HEK293T (cell line): ENCODE data around the gene KIF4B.

Source experiments
- FOXA1 ChIP-seq: fragments of 450-650 bp; IDR thresholded peaks from 2 replicates; pipeline ENCODE4 v1.6.1; 2016; ENCODE audit warnings: mild to moderate bottlenecking
- FOXK2 ChIP-seq: fragments of 450-650 bp; IDR thresholded peaks from 2 replicates; pipeline ENCODE4 v1.6.1; 2016; ENCODE audit warnings: mild to moderate bottlenecking
- FOXM1 ChIP-seq: fragments of 450-650 bp; IDR thresholded peaks from 2 replicates; pipeline ENCODE4 v1.6.1; 2017; ENCODE audit warnings: mild to moderate bottlenecking, borderline replicate concordance
- L3MBTL2 ChIP-seq: fragments of 450-650 bp; conservative IDR thresholded peaks from 2 replicates; pipeline ENCODE4 v1.6.1; 2016; ENCODE audit warnings: mild to moderate bottlenecking
- SP1 ChIP-seq: fragments of 450-650 bp; IDR thresholded peaks from 2 replicates; pipeline ENCODE4 v1.6.1; 2017
- TARDBP ChIP-seq: fragments of 450-650 bp; IDR thresholded peaks from 2 replicates; pipeline ENCODE4 v1.6.1; 2016
- ZNF384 ChIP-seq: fragments of 450-650 bp; IDR thresholded peaks from 2 replicates; pipeline ENCODE4 v1.6.1; 2016
- TF ChIP-seq, protein P1 (sequence below): fragments of 450-650 bp; IDR thresholded peaks from 2 replicates; pipeline ENCODE4 v1.6.1; 2016

DNA sequence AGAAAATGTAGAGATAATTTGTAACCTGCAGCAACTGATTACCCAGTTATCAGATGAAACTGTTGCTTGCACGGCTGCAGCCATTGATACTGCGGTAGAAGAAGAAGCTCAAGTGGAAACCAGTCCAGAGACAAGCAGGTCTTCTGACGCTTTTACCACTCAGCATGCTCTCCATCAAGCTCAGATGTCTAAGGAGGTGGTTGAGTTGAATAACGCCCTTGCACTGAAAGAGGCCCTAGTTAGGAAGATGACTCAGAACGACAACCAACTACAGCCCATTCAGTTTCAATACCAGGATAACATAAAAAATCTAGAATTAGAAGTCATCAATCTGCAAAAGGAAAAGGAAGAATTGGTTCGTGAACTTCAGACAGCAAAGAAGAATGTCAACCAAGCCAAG, 1.7 kb downstream of the KIF4B start:
- TF ChIP-seq FOXM1 (no peak), TARDBP (no peak), L3MBTL2 (no peak), FOXA1 (no peak), FOXK2 (no peak), SP1 (no peak), ZNF384 (no peak)
- TF ChIP-seq, protein P1, sequence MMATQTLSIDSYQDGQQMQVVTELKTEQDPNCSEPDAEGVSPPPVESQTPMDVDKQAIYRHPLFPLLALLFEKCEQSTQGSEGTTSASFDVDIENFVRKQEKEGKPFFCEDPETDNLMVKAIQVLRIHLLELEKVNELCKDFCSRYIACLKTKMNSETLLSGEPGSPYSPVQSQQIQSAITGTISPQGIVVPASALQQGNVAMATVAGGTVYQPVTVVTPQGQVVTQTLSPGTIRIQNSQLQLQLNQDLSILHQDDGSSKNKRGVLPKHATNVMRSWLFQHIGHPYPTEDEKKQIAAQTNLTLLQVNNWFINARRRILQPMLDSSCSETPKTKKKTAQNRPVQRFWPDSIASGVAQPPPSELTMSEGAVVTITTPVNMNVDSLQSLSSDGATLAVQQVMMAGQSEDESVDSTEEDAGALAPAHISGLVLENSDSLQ, result no peak
